Body of pancreas (tissue), 4 donors: ENCODE results near the gene CAMK2A. TPM values are rescaled to one million over a fixed set of nuclear protein-coding genes. Genes with fewer than 3 reads are reported as not detected.

Experiments
- ATAC-seq: fragments of 150-250 bp; one replicate; pipeline ENCODE4 v1.9.1; 2016
- DNase-seq, 4 donors: peaks; one replicate each; pipeline ENCODE4 v3.0.0-alpha.2; 2019
- H3K27ac ChIP-seq, 4 donors: fragments of 200-600 bp; sonication (generic); 1 replicate in 3 of 4; 2 replicates in 1 of 4; pipeline versions ENCODE4 v1.5.1 to v1.6.1; 2016 to 2019; ENCODE audit warnings: mild to moderate bottlenecking in 1 of 4, mixed read lengths in 1 of 4, moderate library complexity in 1 of 4
- H3K27me3 ChIP-seq, 2 donors: fragments of 200-600 bp; sonication (generic); one replicate each; pipeline ENCODE4 v1.6.0; 2016; ENCODE audit warnings: mild to moderate bottlenecking in 1 of 2
- H3K36me3 ChIP-seq, 2 donors: fragments of 200-600 bp; sonication (generic); replicated peaks in 1 of 2; 2 replicates each; pipeline ENCODE4 v1.5.1; 2016; ENCODE audit warnings: low read depth in 2 of 2; ENCODE audit not compliant: insufficient read depth in 1 of 2
- H3K4me1 ChIP-seq: fragments of 200-600 bp; sonication (generic); one replicate; pipeline ENCODE4 v1.6.0; 2016
- H3K4me3 ChIP-seq, 2 donors: fragments of 200-600 bp; sonication (generic); 1 replicate in 1 of 2; 2 replicates in 1 of 2; pipeline ENCODE4 v1.5.1; 2016 to 2019
- H3K9me3 ChIP-seq, 3 donors: fragments of 200-600 bp; sonication (generic); 1 replicate in 2 of 3; 2 replicates in 1 of 3; pipeline ENCODE4 v1.5.1; 2016
- POLR2A ChIP-seq, 3 donors: fragments of 450-650 bp; IDR thresholded peaks; one replicate each; pipeline ENCODE4 v1.6.1; 2016; ENCODE audit warnings: antibody characterized with exemption in 3 of 3, mild to moderate bottlenecking in 2 of 3
- WGBS, 2 donors: methylation state at CpG; one replicate each; pipeline ENCODE4 v1.1.5; 2017; 5-methylcytosine and 5-hydroxymethylcytosine counted together
- intact Hi-C: fragments of 100-400 bp; cut with DNase I; formaldehyde crosslinking; loops from one replicate; pipeline ENCODE4 v1.15.1; 2023
- total RNA-seq, 2 donors: library from RNA; depleted of rRNA; stranded (reverse); fragments of >200 nt; gene quantifications; one replicate each; pipeline ENCODE4 v1.1.0, GENCODE V29; 2016
- TF ChIP-seq, protein P1 (sequence below), 7 experiments: fragments of 450-650 bp in 4 of 7; fragments of 200-600 bp in 3 of 7; sonication (generic) in 3 of 7; IDR thresholded peaks; one replicate each; pipeline ENCODE4 v1.5.1; 2016 to 2019; ENCODE audit warnings: antibody characterized with exemption in 7 of 7

Gene CAMK2A
- total RNA-seq, 2 donors from 2014 or later: 0.26 TPM; not detected in 1

DNA sequence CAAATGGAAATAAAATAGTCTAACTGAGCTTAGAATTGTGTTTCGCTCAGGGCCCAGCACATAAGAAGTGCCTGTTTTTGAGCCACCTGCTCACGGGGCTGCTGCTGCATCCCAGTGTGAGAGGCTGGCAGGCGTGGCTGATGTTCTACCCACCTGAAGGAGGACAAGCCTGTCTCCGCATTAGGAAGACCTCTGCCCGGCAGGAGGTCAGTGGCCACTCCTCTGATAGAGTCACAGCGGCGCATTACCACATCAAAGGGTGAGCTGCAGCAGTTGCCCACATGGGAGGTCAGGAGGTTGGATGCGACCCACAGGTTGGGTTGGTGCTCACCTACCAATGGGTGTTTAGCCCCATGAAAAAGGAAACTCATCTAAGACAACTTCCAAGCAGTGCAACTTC is 103.4 kb downstream of the CAMK2A start:
- Histone ChIP-seq H3K9me3 (no peaks in the 10 kb centered on the region), H3K4me3 (no peak overlapping the region), H3K4me1 (peaks cover 13% of the 10 kb centered on the region), H3K27ac (no peak overlapping the region), H3K36me3 (no peaks in the 10 kb centered on the region), H3K27me3 (peaks cover 0 to 13% of the 10 kb centered on the region in 2 donors)
- TF ChIP-seq, protein P1, sequence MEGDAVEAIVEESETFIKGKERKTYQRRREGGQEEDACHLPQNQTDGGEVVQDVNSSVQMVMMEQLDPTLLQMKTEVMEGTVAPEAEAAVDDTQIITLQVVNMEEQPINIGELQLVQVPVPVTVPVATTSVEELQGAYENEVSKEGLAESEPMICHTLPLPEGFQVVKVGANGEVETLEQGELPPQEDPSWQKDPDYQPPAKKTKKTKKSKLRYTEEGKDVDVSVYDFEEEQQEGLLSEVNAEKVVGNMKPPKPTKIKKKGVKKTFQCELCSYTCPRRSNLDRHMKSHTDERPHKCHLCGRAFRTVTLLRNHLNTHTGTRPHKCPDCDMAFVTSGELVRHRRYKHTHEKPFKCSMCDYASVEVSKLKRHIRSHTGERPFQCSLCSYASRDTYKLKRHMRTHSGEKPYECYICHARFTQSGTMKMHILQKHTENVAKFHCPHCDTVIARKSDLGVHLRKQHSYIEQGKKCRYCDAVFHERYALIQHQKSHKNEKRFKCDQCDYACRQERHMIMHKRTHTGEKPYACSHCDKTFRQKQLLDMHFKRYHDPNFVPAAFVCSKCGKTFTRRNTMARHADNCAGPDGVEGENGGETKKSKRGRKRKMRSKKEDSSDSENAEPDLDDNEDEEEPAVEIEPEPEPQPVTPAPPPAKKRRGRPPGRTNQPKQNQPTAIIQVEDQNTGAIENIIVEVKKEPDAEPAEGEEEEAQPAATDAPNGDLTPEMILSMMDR (IDR thresholded peaks at IDR 0.05): no peak
- no peak for TF ChIP-seq POLR2A (IDR thresholded peaks at IDR 0.05)
- 83 to 95% methylated on average over 3 to 8 of the region's 8 CpGs for WGBS, 2 donors
- DNase-seq: no peak
- intact Hi-C loops: no loop called here
- ATAC-seq: no peak

DNA sequence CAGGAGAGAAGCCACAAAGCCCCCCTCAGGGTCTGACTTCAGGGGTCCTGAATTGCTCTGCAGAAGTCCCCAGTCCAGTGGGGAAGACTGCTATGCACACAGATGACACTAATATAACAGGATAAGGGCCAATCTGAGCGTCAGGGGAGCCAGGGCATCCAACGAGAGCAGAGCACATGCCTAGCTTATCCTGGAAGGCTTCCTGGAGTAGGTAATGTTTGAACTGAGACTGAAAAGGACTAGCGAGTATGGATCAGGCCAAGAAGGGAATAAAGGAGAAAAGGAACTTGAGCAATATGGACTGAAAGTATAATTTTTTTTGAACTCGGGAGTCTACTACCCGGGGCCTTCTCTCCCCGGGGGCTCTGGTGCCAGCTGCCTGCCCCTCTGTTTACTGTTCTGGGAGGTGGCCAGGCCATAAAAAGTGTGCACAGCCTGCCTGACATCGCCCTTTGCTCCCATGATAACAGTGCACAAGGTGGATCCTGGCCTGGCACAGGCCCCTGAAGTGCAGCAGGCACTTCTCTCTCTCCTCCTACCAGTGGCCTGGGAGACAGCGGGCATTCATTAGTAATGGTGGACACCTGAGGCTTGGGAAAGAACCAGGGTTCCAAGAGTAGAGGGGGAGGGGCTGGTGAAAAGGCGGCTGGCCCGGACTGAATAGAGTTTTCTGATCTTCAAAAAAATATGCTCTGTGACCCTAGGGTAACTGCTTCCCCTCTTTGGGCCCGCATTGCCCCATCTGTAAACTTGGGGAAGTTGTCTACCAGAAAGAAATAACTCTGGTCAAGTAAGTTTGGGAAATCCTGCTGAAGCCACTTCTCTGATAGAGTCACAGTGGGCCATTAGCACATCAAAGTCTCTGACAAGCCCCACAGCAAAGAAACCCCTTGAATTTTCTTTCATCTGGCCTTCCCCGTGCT is 104.3 kb downstream of the CAMK2A start:
- Histone ChIP-seq H3K4me3 (no peak overlapping the region), H3K4me1 (peaks cover 13% of the 10 kb centered on the region), H3K36me3 (no peaks in the 10 kb centered on the region), H3K27ac (no peak overlapping the region), H3K27me3 (peaks cover 0 to 10% of the 10 kb centered on the region in 2 donors), H3K9me3 (no peaks in the 10 kb centered on the region)
- WGBS, 2 donors: 49 to 54% methylated on average over 12 of the region's 12 CpGs
- DNase-seq (peak in 2 of 4 donors; percentile 25 to 69), ATAC-seq (no peak)
- intact Hi-C loops: no loop called here
- no peak for TF ChIP-seq POLR2A (IDR thresholded peaks at IDR 0.05)

DNA sequence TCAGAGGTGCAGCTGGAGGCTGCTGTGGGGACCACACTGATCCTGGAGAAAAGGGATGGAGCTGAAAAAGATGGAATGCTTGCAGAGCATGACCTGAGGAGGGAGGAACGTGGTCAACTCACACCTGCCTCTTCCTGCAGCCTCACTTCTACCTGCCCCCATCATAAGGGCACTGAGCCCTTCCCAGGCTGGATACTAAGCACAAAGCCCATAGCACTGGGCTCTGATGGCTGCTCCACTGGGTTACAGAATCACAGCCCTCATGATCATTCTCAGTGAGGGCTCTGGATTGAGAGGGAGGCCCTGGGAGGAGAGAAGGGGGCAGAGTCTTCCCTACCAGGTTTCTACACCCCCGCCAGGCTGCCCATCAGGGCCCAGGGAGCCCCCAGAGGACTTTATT is 105.6 kb downstream of the CAMK2A start:
- intact Hi-C loops: no loop called here
- Histone ChIP-seq H3K36me3 (no peaks in the 10 kb centered on the region), H3K27me3 (no peaks in the 10 kb centered on the region), H3K4me3 (no peak overlapping the region), H3K4me1 (peaks cover 8% of the 10 kb centered on the region), H3K9me3 (no peaks in the 10 kb centered on the region), H3K27ac (no peak overlapping the region)
- DNase-seq (no peak), ATAC-seq (no peak)
- 74 to 100% methylated on average over 2 of the region's 2 CpGs for WGBS, 2 donors
- no peak for TF ChIP-seq POLR2A (IDR thresholded peaks at IDR 0.05)
- TF ChIP-seq, protein P1 (IDR thresholded peaks at IDR 0.05): no peak

DNA sequence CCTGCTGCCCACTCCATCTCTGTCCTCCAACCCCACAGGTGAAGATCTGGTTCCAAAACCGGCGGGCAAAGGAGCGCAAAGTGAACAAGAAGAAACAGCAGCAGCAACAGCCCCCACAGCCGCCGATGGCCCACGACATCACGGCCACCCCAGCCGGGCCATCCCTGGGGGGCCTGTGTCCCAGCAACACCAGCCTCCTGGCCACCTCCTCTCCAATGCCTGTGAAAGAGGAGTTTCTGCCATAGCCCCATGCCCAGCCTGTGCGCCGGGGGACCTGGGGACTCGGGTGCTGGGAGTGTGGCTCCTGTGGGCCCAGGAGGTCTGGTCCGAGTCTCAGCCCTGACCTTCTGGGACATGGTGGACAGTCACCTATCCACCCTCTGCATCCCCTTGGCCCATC is 106.1 kb downstream of the CAMK2A start:
- H3K4me3 ChIP-seq: no peak overlapping the region
- TF ChIP-seq POLR2A (IDR thresholded peaks at IDR 0.05): no peak
- TF ChIP-seq, protein P1 (IDR thresholded peaks at IDR 0.05): no peak
- DNase-seq (no peak), ATAC-seq (no peak)
- no peaks in the 10 kb centered on the region for H3K27me3 ChIP-seq
- H3K27ac ChIP-seq: no peak overlapping the region
- intact Hi-C loops: no loop called here
- peaks cover 8% of the 10 kb centered on the region for H3K4me1 ChIP-seq
- no peaks in the 10 kb centered on the region for H3K36me3 ChIP-seq
- WGBS, 2 donors: 94% methylated on average over 8 to 12 of the region's 12 CpGs
- H3K9me3 ChIP-seq: no peaks in the 10 kb centered on the region

DNA sequence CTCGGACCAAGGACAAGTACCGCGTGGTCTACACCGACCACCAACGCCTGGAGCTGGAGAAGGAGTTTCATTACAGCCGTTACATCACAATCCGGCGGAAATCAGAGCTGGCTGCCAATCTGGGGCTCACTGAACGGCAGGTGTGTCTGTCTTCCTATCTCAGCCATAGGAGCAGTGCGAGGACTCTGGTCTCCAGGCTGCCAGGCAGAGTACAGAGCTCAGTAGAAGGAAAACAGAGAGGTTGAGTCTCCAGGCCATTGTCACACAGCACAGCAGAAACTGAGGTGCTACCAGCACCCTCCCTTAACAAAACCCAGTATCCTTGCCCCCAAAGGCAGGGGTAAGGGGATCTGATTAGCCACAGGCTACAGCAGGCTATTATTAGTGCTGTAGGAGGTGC is 106.8 kb downstream of the CAMK2A start:
- no peak overlapping the region for H3K27ac ChIP-seq
- intact Hi-C loops: no loop called here
- TF ChIP-seq POLR2A (IDR thresholded peaks at IDR 0.05): no peak
- TF ChIP-seq, protein P1 (IDR thresholded peaks at IDR 0.05): no peak
- H3K4me1 ChIP-seq: peaks cover 8% of the 10 kb centered on the region
- ATAC-seq: no peak
- H3K36me3 ChIP-seq: no peaks in the 10 kb centered on the region
- WGBS, 2 donors: 82 to 89% methylated on average over 8 to 10 of the region's 10 CpGs
- H3K4me3 ChIP-seq: no peak overlapping the region
- H3K27me3 ChIP-seq: no peaks in the 10 kb centered on the region
- H3K9me3 ChIP-seq: no peaks in the 10 kb centered on the region
- no peak for DNase-seq
